IPS DF 4.7 (cell line): Measurements from ENCODE around the gene SETD1B.

Experiments used
- DNase-seq: peaks from one replicate; pipeline ENCODE4 v3.0.0-alpha.2; 2013; ENCODE audit warnings: low spot score; ENCODE audit errors: extremely low read depth

The SETD1B gene

GRCh38 chr12:121807642-121808347, 4.0 kb downstream of the SETD1B start:
- no peak for DNase-seq

- DNase-seq: no peak
Observed at GRCh38 chr12:121808623-121809022, 4.8 kb downstream of the SETD1B start.

DNA sequence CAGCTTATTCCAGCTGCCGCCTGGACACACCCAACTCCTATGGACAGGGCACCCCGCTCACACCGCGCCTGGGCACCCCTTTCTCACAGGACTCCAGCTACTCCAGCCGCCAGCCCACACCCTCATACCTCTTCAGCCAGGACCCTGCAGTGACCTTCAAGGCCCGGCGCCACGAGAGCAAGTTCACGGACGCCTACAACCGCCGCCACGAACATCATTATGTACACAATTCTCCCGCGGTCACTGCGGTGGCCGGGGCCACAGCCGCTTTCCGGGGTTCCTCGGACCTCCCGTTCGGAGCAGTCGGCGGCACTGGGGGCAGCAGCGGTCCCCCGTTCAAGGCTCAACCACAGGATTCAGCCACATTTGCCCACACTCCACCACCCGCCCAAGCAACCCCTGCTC, 5.9 kb downstream of the SETD1B start:
- DNase-seq: no peak

DNA sequence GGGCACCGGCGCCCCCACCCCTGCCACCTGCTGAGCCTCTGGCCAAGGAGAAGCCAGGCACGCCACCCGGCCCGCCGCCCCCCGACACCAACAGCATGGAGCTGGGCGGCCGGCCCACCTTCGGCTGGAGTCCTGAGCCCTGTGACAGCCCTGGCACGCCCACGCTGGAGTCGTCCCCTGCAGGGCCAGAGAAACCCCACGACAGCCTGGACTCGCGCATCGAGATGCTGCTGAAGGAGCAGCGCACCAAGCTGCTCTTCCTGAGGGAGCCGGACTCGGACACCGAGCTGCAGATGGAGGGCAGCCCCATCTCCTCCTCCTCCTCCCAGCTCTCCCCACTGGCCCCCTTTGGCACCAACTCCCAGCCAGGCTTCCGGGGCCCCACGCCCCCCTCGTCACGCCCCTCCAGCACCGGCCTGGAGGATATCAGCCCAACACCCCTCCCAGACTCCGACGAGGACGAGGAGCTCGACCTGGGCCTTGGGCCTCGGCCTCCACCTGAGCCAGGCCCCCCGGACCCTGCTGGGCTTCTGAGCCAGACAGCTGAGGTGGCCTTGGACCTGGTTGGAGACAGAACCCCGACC, 6.5 kb downstream of the SETD1B start:
- DNase-seq: no peak

GRCh38 chr12:121810833-121811433, 7.1 kb downstream of the SETD1B start:
- no peak for DNase-seq

DNA sequence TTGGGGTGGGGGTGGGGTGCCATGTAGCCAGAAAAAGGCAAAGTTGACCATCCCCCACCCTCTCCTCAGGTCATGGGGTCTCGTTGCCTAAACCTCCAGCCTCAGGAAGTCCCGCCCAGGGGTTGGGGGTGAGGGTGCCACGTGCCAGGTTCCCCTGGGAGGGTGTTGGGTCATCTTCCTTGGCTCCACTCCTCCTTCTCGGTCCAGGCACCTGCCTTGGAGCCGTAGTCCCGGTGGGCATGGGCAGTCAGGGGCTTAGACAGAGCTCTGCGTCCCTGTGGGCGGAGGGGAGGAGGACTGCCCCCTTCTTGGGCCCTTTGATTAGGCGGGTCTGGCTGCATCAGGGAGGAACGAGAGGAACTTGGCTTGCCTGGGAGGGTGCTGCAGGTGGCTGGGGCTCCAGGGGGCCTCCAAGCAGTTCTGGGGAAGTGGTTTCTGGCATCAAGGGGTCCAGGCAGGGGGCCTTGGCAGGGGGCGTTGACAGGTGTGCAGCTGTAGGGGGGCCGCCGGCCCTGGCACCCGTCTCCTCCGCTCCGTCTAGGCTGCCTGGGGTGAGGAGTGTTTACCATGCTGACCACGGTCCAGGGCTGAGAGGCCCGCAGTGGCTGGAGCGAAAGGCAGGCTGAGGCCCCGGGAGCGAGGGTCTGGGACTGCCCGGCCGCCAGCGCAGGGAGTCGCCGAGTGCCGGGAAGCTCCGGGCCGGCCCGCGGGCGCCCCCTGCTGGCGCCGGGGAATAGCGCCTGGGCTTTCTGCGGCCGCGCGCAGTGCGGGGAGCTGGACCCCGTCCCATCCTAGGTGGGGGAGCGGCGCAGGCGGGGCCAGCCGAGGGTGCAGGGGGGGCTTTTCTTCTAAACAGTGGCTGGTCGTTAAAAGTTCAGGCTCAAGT, 7.9 kb downstream of the SETD1B start:
- DNase-seq: no peak

DNA sequence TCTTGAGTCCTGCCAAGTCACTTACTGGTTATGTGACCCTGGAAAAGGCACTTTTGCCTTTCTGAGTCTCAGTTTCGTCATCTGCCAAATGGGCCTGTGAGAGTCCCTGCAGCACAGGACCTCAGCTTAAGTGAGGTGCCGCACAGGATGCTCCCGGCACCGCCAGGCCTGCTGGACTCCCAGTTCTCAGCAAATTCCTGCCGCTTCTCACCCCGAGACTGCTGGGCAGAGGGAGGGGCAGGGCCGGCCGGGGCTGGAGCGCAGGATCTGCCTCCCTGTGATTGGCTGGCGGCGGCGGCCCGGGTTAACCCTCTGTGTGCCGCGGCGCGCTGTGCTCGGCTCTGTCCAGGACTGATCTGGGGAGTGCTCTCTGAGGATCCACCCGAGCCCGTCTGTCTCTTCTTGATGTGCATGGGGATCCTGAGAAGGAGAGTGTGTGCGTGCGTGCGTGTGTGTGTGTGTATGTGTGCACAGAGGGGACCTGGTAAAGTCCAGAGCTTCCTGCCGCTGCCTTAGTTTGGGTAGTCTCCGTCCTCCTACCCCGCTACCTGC, 8.6 kb downstream of the SETD1B start:
- DNase-seq: no peak

GRCh38 chr12:121812921-121813896, 9.4 kb downstream of the SETD1B start:
- no peak for DNase-seq

DNA sequence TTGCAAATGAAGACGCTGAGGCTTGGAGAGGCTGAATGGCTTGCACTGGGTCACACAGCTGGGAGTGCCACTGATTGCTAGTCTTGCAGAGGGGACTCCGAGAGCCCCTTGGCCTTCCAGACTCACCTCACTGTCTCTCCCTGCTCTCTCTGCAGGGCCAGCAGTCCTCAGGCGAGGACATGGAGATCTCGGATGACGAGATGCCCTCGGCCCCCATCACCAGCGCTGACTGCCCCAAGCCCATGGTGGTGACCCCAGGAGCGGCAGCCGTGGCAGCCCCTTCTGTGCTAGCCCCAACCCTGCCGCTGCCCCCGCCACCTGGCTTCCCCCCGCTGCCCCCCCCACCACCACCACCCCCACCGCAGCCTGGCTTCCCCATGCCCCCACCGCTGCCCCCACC, 10.1 kb downstream of the SETD1B start:
- no peak for DNase-seq

- no peak for DNase-seq
Observed at GRCh38 chr12:121814429-121815119, 10.8 kb downstream of the SETD1B start.

GRCh38 chr12:121815263-121815662, 11.5 kb downstream of the SETD1B start:
- DNase-seq: no peak

DNA sequence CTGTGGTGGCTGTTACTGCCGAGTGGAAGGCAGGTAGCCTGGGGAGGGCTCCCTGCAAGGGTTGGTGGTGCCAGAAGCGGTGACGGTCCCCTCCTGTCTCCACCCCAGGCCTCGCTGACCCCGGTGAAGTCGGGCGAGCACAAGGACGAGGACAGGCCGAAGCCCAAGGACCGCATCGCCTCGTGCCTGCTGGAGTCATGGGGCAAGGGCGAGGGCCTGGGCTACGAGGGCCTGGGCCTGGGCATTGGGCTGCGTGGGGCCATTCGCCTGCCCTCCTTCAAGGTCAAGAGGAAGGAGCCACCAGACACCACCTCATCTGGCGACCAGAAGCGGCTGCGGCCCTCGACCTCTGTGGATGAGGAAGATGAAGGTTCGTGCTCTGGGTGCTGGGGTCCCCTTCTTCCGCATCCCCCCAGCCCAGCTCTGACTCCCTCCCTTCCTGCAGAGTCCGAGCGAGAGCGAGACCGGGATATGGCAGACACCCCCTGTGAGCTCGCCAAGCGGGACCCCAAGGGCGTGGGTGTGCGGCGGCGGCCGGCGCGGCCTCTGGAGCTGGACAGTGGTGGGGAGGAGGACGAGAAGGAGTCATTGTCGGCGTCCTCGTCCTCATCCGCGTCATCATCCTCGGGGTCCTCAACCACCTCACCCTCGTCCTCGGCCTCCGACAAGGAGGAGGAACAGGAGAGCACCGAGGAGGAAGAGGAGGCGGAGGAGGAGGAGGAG, 13.3 kb downstream of the SETD1B start:
- DNase-seq: no peak

DNA sequence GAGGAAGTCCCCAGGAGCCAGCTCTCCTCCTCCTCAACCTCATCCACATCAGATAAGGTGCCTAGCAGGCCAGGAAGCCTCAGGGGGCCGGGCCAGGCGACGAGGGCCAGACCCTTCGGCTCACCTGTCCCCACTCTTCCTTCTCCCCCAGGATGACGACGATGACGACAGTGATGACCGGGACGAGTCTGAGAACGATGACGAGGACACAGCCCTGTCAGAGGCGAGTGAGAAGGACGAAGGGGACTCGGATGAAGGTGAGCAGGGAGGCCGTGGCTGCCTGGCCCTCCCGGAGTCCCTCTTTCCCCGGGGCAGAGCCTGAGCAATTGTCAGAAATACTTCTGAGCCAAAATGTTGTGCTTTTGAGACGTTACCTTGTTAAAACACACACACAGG, 13.8 kb downstream of the SETD1B start:
- DNase-seq: no peak

GRCh38 chr12:121819212-121819949, 15.6 kb downstream of the SETD1B start:
- DNase-seq: no peak

DNA sequence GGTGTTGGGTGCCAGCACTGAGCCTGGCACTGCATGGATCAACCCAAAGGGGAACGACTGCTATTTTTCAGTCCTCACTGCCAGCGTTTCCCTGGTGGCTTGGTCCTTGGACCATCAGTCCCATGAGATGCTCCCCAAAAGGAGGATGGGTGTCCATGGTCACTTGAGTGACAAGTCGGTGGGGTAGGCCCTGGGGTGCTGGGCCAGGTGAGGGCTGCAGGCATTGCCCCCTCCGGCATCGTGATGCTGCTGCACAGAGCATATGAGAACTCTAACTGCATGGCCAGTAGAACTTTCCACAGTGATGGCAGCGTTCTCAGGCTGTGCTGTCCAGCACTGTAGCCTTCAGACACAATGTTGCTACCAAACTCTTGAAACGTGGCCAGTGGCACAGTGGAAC, 16.2 kb downstream of the SETD1B start:
- no peak for DNase-seq

DNA sequence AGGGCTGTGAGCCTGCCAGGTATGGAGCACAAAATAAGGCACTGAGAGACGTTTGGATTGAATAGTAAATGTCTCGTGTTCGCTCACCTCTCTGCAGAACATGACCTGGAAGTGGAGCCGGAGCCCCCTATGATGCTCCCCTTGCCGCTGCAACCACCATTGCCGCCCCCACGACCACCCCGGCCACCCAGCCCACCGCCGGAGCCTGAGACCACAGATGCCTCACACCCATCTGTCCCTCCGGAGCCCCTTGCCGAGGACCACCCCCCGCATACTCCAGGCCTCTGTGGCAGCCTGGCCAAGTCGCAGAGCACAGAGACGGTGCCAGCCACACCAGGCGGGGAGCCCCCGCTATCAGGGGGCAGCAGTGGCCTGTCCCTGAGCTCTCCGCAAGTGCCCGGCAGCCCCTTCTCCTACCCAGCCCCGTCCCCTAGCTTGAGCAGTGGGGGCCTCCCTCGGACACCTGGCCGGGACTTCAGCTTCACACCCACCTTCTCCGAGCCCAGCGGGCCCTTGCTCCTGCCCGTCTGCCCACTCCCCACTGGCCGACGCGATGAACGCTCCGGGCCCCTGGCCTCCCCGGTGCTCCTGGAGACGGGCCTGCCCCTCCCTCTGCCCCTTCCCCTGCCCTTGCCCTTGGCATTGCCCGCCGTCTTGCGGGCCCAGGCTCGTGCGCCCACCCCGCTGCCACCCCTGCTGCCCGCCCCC, 18.7 kb downstream of the SETD1B start:
- DNase-seq: no peak

- DNase-seq: no peak
Observed at GRCh38 chr12:121823101-121823726, 19.4 kb downstream of the SETD1B start.
